Endothelial cell of umbilical vein (primary cell): ENCODE results near the gene FAM217A.

Experiments used
- POLR2A ChIP-seq: IDR thresholded peaks from 2 replicates; pipeline ENCODE4 v1.6.1; 2012; ENCODE audit warnings: low read depth, mild to moderate bottlenecking, control low read depth, low read length
- TF ChIP-seq, protein P1 (sequence below), 2 donors: IDR thresholded peaks; 1 replicate in 1 of 2; 2 replicates in 1 of 2; pipeline ENCODE4 v1.5.1; 2011; ENCODE audit warnings: low read length in 2 of 2, mild to moderate bottlenecking in 2 of 2, moderate library complexity in 2 of 2, control low read depth in 1 of 2, inconsistent platforms in 1 of 2, low read depth in 1 of 2; ENCODE audit not compliant: insufficient read depth in 1 of 2; ENCODE audit errors: extremely low read depth in 1 of 2
- TF ChIP-seq, protein P2 (sequence below): IDR thresholded peaks from 2 replicates; pipeline ENCODE4 v1.6.1; 2011; ENCODE audit not compliant: insufficient read depth, insufficient read length

DNA sequence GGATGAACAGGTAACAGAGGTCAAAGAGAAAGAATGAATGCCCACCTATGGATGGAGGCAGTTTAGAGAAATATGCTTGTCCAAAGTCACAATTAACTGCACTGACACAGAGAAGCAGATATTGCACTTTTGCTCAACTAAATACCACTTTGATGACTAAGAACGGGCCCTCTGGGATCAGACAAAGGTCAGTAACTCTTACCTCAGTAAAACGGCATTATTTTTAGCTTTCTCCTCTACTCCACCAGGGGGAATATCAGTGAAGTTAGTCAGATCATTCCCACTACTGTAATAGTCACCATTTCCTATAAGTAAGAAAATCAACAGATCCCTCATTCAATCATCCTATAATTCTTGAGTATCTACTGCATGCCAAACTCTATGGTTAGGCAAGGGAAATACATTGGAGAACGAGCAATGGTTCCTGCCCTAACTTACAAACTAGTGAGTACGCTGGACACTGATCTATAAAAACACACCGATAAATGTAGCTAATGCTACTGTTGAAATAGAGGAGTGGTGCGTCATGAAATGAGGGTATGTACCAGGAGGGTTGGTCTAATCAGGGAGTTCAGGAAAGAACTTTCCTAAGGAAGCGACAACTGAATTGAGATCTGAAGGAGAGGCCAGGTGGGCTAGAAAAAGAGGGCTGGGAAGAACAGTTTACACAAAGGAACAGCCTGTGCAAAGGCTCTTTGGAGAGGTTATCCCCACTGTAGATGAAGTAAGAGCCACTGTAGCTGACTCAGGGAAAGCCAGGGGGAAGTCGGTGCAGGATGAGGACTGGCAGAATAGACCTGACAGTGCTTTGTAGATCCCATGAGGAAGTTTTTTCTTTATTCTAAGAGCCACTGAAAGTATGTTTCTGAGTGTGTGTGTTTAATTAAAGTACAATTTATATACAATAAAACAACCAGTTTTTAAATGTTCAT is 47.3 kb upstream of the FAM217A start:
- TF ChIP-seq, protein P1, sequence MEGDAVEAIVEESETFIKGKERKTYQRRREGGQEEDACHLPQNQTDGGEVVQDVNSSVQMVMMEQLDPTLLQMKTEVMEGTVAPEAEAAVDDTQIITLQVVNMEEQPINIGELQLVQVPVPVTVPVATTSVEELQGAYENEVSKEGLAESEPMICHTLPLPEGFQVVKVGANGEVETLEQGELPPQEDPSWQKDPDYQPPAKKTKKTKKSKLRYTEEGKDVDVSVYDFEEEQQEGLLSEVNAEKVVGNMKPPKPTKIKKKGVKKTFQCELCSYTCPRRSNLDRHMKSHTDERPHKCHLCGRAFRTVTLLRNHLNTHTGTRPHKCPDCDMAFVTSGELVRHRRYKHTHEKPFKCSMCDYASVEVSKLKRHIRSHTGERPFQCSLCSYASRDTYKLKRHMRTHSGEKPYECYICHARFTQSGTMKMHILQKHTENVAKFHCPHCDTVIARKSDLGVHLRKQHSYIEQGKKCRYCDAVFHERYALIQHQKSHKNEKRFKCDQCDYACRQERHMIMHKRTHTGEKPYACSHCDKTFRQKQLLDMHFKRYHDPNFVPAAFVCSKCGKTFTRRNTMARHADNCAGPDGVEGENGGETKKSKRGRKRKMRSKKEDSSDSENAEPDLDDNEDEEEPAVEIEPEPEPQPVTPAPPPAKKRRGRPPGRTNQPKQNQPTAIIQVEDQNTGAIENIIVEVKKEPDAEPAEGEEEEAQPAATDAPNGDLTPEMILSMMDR (IDR thresholded peaks at IDR 0.05; ENCODE audit: extremely low read depth in 1 of 2, insufficient read depth in 1 of 2, low read depth in 1 of 2, low read length in 2 of 2): peak; percentile 23 to 28
- TF ChIP-seq, protein P2, sequence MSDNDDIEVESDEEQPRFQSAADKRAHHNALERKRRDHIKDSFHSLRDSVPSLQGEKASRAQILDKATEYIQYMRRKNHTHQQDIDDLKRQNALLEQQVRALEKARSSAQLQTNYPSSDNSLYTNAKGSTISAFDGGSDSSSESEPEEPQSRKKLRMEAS: no peak
- peak; percentile 38 for TF ChIP-seq POLR2A
